ENCODE measurements around the gene ZBTB7A. TPM values are rescaled to one million over a fixed set of nuclear protein-coding genes. Genes with fewer than 3 reads are reported as not detected.

Gene ZBTB7A
- total and polyA plus RNA-seq, 2 experiments from 2014 or later, result 18.6 to 20.5 TPM

DNA sequence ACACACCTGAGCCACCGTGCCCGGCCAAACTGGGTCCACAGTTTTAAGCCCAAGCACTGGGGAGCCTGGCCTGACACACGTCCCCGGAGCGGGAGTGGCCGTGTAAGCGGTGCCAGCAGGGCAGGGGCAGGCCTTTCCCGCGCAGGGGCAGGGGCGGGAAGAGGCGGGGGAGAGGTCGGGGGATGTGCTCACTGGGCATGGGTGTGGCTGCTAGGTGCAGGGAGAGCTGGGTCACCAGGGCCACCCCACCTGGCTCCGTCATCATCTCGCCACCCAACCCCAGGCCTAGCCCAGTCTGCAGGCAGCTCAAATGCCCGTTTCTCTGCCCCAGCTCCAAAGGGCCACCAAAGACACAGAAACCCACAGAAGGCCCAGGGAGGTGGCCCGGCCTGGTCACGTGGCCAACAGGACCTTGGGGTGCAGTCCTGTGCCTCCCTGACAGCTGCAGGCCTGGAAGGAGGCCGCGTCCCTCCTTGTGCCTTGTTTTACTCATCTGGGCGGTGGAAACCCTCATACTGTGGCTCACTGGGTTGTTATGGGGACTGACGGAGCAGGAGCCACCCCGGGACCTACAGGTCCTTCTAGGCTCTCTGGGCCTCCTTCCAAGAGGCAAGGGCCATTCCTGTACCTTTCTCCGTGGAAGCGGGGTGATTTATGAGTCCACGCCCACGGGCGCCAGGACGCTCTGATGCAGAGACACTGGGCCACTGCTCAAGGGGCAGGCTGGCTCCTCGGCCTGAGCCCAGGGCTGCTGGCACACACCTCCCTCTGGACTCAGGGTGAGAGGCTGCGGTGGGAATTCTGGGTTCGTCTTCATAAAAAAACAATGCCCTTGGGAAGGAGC is 29.6 kb upstream of the ZBTB7A start:
- Histone ChIP-seq H3K9me3 (ENCODE audit: low read depth) (no peaks in the 10 kb centered on the region), H3K27me3 (no peaks in the 10 kb centered on the region), H3K4me3 (no peak overlapping the region), H3K4me1 (ENCODE audit: low read depth) (no peaks in the 10 kb centered on the region), H3K27ac (no peak overlapping the region), H3K36me3 (peaks cover 12% of the 10 kb centered on the region)
- TF ChIP-seq, protein P1, sequence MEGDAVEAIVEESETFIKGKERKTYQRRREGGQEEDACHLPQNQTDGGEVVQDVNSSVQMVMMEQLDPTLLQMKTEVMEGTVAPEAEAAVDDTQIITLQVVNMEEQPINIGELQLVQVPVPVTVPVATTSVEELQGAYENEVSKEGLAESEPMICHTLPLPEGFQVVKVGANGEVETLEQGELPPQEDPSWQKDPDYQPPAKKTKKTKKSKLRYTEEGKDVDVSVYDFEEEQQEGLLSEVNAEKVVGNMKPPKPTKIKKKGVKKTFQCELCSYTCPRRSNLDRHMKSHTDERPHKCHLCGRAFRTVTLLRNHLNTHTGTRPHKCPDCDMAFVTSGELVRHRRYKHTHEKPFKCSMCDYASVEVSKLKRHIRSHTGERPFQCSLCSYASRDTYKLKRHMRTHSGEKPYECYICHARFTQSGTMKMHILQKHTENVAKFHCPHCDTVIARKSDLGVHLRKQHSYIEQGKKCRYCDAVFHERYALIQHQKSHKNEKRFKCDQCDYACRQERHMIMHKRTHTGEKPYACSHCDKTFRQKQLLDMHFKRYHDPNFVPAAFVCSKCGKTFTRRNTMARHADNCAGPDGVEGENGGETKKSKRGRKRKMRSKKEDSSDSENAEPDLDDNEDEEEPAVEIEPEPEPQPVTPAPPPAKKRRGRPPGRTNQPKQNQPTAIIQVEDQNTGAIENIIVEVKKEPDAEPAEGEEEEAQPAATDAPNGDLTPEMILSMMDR (IDR thresholded peaks at IDR 0.05; ENCODE audit: low read depth, low read length), result no peak
- DNase-seq (ENCODE audit: low read depth in 1 of 2, low spot score in 1 of 2), result no peak

DNA sequence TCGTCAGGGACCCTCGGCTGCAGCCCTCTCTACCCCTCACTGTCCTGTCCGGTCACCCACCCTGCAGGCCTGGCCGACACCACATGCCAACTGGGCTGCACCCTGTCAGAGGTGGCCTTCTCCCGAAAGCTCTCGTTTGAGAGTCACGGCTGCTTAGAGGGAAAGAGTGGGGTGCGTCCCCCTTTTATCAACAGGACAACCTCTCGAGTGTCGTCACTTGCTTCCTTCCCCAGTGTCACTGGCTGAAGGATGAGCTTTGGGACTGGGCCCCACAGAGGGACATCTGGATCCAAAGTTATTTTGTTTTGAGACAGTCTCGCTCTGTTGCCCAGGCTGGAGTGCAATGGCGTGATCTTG is 28.8 kb upstream of the ZBTB7A start:
- peaks cover 9% of the 10 kb centered on the region for H3K36me3 ChIP-seq
- H3K27ac ChIP-seq, result no peak overlapping the region
- H3K27me3 ChIP-seq, result no peaks in the 10 kb centered on the region
- H3K9me3 ChIP-seq (ENCODE audit: low read depth), result no peaks in the 10 kb centered on the region
- TF ChIP-seq, protein P1 (IDR thresholded peaks at IDR 0.05; ENCODE audit: low read depth, low read length), result no peak
- DNase-seq (ENCODE audit: low read depth in 1 of 2, low spot score in 1 of 2), result no peak
- H3K4me1 ChIP-seq (ENCODE audit: low read depth), result no peaks in the 10 kb centered on the region
- H3K4me3 ChIP-seq, result no peak overlapping the region

DNA sequence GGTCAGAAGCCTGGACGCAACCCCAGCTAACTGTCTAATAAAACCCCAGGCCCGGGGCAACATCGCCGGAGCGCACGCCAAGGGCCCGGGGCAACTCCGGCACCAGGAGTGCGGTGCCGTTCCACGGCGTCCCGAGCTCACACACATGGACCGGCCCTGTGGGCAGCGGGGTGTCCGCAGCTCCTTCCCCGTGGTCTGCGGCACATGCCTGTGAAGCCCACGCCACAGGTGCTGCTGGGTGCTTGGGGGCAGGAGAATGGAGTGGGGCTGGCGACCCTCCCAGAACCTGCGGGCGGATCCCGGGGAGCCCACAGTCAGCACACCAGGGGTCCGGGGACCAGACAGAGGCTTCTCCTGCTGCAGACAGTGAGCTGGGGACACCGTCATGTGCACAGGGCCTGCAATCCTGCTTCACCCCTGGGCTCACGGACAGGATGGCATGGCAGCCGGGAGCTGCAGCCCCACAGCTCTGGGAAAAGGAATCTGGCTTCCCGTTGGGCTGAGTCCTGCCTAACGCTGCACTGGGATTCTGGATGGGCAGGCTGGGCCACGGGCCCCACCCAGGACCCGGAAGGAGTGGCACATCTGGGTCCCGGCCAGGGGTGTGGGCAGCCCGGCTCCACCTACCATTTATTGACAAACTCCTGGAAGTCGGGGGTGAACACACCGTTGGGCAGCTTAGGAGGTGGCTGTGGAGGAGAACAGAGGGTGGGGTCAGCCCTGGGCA is 28.2 kb upstream of the ZBTB7A start:
- peaks cover 9% of the 10 kb centered on the region for H3K36me3 ChIP-seq

DNA sequence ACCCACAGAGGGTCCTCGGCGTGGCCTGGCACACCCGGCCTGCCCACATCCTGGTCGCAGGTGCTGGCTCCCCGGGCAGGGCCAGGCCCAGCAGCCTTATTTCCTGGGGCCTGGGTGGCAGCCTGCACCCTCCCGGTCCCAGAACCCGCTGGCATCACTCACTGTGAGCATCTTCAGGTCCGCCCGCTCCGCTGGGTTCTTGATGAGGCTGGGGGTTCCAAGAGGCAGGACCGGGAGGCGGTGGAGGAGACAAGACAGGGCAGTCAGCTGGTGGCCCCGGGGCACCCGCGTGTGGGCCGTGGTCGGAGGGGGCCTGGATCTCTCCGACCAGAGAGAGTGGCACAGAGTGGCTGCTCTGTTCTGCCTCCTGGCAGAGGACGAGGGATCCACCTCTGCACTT is 27.6 kb upstream of the ZBTB7A start:
- H3K9me3 ChIP-seq (ENCODE audit: low read depth), result no peaks in the 10 kb centered on the region
- H3K4me3 ChIP-seq, result no peak overlapping the region
- H3K27me3 ChIP-seq, result no peaks in the 10 kb centered on the region
- H3K27ac ChIP-seq, result no peak overlapping the region
- peaks cover 9% of the 10 kb centered on the region for H3K36me3 ChIP-seq
- no peaks in the 10 kb centered on the region for H3K4me1 ChIP-seq (ENCODE audit: low read depth)
- TF ChIP-seq, protein P1 (IDR thresholded peaks at IDR 0.05; ENCODE audit: low read depth, low read length), result no peak
- DNase-seq (ENCODE audit: low read depth in 1 of 2, low spot score in 1 of 2), result no peak

More for the DNA sequence above, 28.2 kb upstream of the ZBTB7A start:
- DNase-seq (ENCODE audit: low read depth in 1 of 2, low spot score in 1 of 2), result no peak
- no peak overlapping the region for H3K27ac ChIP-seq
- H3K27me3 ChIP-seq, result no peaks in the 10 kb centered on the region
- no peaks in the 10 kb centered on the region for H3K4me1 ChIP-seq (ENCODE audit: low read depth)
- TF ChIP-seq, protein P1 (IDR thresholded peaks at IDR 0.05; ENCODE audit: low read depth, low read length), result no peak
- no peak overlapping the region for H3K4me3 ChIP-seq
- H3K9me3 ChIP-seq (ENCODE audit: low read depth), result no peaks in the 10 kb centered on the region

DNA sequence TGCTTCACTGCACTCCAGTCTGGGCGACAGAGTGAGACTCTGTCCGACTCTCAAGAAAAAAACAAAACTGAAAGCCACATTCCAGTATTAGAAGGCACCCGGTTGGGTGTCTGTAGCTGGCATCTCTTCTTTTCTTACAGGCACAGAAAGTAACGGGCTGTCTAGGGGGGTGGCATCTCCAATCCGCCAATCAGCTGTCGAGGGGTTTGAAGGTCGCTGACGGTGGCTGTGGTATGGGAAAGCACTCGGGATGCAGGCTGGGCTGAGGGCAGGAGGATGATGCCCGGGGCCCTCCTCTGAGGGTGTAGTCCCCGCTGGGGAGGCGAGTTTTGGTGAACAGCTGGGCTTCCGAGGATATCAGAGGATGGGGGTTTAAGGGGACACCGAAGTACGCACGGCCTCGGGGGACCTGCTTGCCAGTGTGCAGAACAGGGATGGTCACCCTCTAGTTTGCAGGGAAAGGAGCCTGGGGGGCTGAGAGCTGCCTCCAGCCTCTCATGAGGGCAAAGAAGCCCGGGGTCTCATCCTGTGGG is 27.0 kb upstream of the ZBTB7A start:
- H3K27me3 ChIP-seq, result no peaks in the 10 kb centered on the region
- no peak overlapping the region for H3K27ac ChIP-seq
- no peak overlapping the region for H3K4me3 ChIP-seq
- no peaks in the 10 kb centered on the region for H3K4me1 ChIP-seq (ENCODE audit: low read depth)
- no peak for DNase-seq (ENCODE audit: low read depth in 1 of 2, low spot score in 1 of 2)
- no peaks in the 10 kb centered on the region for H3K9me3 ChIP-seq (ENCODE audit: low read depth)
- peaks cover 4% of the 10 kb centered on the region for H3K36me3 ChIP-seq
- TF ChIP-seq, protein P1 (IDR thresholded peaks at IDR 0.05; ENCODE audit: low read depth, low read length), result no peak
